A673 (cell line): ENCODE measurements around the gene MAN1B1. TPM values are rescaled to one million over a fixed set of nuclear protein-coding genes. Genes with fewer than 3 reads are reported as not detected.

Experiments
- BruUV-seq: library from RNA; stranded (reverse); fragments of 400-500 nt; replicated peaks from 2 replicates; lab custom pipeline; 2021; lab: Mats Ljungman, UMichigan
- CTCF ChIA-PET: fragments of 300-600 bp; sonication (Branson Sonifier 250); formaldehyde crosslinking; loops from one replicate; lab custom pipeline; 2022; ENCODE audit warnings: antibody characterized with exemption; lab: Charles Lee
- POLR2A ChIA-PET: fragments of 300-600 bp; sonication (Branson Sonifier 250); formaldehyde crosslinking; loops from one replicate; lab custom pipeline; 2022; ENCODE audit warnings: antibody characterized with exemption; ENCODE audit not compliant: low non-redundant PET; lab: Charles Lee
- DNase-seq: peaks from one replicate; pipeline ENCODE4 v3.0.0-alpha.2; 2015; ENCODE audit warnings: low spot score
- H3K27ac ChIP-seq: fragments of 200-600 bp; sonication (generic); 2 replicates; pipeline ENCODE4 v1.5.1; 2016; ENCODE audit warnings: mixed run types, low read depth, mild to moderate bottlenecking, mixed read lengths, antibody characterized with exemption, low read length; ENCODE audit not compliant: poor library complexity, severe bottlenecking
- H3K27me3 ChIP-seq: fragments of 200-600 bp; sonication (generic); replicated peaks from 2 replicates; pipeline ENCODE4 v1.6.1; 2017; ENCODE audit warnings: mixed run types, low read depth, mild to moderate bottlenecking, mixed read lengths, antibody characterized with exemption, low read length; ENCODE audit not compliant: insufficient read depth, poor library complexity
- H3K36me3 ChIP-seq: fragments of 200-600 bp; sonication (generic); 2 replicates; pipeline ENCODE4 v1.6.1; 2016; ENCODE audit warnings: mixed run types, mild to moderate bottlenecking, mixed read lengths, antibody characterized with exemption, low read length; ENCODE audit not compliant: insufficient read depth, poor library complexity, severe bottlenecking
- H3K4me1 ChIP-seq: fragments of 200-600 bp; sonication (generic); 2 replicates; pipeline ENCODE4 v1.6.1; 2017; ENCODE audit warnings: mixed run types, mild to moderate bottlenecking, mixed read lengths, antibody characterized with exemption, low read length; ENCODE audit not compliant: insufficient read depth, poor library complexity, severe bottlenecking
- H3K4me3 ChIP-seq: fragments of 200-600 bp; sonication (generic); 2 replicates; pipeline ENCODE4 v1.5.1; 2016; ENCODE audit warnings: low read depth, mixed run types, mild to moderate bottlenecking, mixed read lengths, low read length; ENCODE audit not compliant: poor library complexity, severe bottlenecking
- H3K9me3 ChIP-seq: fragments of 200-600 bp; sonication (generic); 2 replicates; pipeline ENCODE4 v1.6.1; 2016; ENCODE audit warnings: mixed run types, low read depth, mild to moderate bottlenecking, mixed read lengths, antibody characterized with exemption, low read length; ENCODE audit not compliant: poor library complexity, severe bottlenecking
- EZH2 ChIP-seq: fragments of 200-600 bp; sonication (generic); IDR thresholded peaks from 2 replicates; pipeline ENCODE4 v1.6.1; 2017; ENCODE audit warnings: borderline replicate concordance, low read depth, mild to moderate bottlenecking, mixed read lengths, antibody characterized with exemption, low read length; ENCODE audit not compliant: poor library complexity, severe bottlenecking
- intact Hi-C: fragments of 100-400 bp; cut with micrococcal nuclease; formaldehyde crosslinking; loops from one replicate; pipeline ENCODE4 v1.10.0; 2022; ENCODE audit not compliant: unreplicated experiment
- total RNA-seq: library from RNA; stranded (reverse); gene quantifications from 2 replicates; pipeline ENCODE4 v1.2.3, GENCODE V29; 2021
- TF ChIP-seq, protein P1 (sequence below): fragments of 300-800, 200-600 bp; sonication (generic); conservative IDR thresholded peaks from 2 replicates; pipeline ENCODE4 v1.5.1; 2017; ENCODE audit warnings: low read depth, mild to moderate bottlenecking, antibody characterized with exemption, low read length, moderate library complexity, mixed read lengths

Gene MAN1B1
- total RNA-seq, 1 experiment from 2014 or later: 48.6 TPM

DNA sequence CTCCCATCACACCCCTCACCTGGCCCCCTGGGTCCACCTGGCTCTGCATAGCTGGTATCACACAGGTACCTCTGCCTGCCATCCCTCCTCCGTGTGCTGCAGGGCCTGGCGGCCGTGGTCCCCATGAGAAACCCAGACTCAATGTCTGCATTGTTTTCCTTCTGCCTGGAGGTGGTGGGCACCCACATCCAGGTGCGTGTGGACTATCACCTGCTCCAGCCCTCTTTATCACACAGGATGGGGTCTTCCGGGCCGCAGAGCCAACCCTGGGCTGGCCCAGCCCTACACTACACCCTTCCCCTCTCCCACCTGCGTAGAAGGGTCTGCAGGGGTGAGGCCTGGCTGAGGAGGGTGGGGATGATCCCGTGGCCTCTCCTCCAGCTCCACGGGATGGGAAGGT lies 47.9 kb upstream of the MAN1B1 start:
- POLR2A ChIA-PET: no interaction called here
- Histone ChIP-seq H3K4me1 (peaks cover 26% of the 10 kb centered on the region), H3K4me3 (no peak overlapping the region), H3K9me3 (no peaks in the 10 kb centered on the region), H3K36me3 (peaks cover 19% of the 10 kb centered on the region), H3K27ac (no peak overlapping the region), H3K27me3 (no peaks in the 10 kb centered on the region)
- CTCF ChIA-PET: no interaction called here
- no TSS peak for BruUV-seq
- DNase-seq: no peak
- intact Hi-C loops: no loop called here
- no peak for TF ChIP-seq EZH2
- TF ChIP-seq, protein P1, sequence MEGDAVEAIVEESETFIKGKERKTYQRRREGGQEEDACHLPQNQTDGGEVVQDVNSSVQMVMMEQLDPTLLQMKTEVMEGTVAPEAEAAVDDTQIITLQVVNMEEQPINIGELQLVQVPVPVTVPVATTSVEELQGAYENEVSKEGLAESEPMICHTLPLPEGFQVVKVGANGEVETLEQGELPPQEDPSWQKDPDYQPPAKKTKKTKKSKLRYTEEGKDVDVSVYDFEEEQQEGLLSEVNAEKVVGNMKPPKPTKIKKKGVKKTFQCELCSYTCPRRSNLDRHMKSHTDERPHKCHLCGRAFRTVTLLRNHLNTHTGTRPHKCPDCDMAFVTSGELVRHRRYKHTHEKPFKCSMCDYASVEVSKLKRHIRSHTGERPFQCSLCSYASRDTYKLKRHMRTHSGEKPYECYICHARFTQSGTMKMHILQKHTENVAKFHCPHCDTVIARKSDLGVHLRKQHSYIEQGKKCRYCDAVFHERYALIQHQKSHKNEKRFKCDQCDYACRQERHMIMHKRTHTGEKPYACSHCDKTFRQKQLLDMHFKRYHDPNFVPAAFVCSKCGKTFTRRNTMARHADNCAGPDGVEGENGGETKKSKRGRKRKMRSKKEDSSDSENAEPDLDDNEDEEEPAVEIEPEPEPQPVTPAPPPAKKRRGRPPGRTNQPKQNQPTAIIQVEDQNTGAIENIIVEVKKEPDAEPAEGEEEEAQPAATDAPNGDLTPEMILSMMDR: no peak

DNA sequence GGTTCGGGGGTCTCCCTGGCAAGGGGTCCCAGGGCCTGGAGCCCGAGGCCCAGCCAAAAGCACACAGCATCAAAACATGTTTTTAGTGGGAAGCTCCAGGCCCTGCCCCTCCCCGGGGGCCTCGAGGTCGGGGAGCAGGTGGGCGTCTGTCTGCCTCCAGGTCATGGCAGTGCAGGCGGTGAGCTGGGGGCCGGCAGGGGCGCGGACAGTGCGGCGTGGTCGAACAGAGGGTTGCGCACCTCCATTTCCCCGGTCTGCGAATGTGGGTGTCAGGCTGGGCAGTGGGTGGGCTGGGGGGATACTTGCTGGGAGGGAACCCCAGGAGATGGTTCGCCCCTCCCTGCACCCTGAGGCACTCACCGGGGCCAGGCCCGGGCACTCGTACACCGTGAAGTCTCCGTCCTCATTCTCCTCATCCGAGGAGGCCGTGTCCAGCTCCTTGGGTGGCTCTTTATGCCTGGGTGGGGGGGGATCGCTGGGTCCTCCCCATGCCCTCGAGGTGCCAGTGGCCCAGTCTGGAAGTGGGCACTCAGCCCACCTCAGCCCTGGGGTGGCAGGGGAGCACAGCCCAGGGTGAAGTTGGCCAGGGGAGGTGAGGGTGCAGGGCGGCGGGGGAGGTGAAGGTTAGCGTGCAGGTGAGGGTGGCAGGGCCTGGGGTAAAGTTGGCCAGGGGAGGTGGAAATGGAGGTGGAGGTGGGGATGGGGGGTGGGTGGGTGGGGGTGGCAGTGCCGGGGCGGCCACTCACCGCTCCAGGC lies 47.0 kb upstream of the MAN1B1 start:
- Histone ChIP-seq H3K4me3 (no peak overlapping the region), H3K27ac (no peak overlapping the region), H3K27me3 (no peaks in the 10 kb centered on the region), H3K9me3 (no peaks in the 10 kb centered on the region), H3K4me1 (peaks cover 29% of the 10 kb centered on the region), H3K36me3 (peaks cover 19% of the 10 kb centered on the region)
- POLR2A ChIA-PET: no interaction called here
- no peak for DNase-seq
- TF ChIP-seq, protein P1: no peak
- TF ChIP-seq EZH2: no peak
- CTCF ChIA-PET: no interaction called here
- BruUV-seq: TSS peak; percentile 45
- intact Hi-C loops: no loop called here

DNA sequence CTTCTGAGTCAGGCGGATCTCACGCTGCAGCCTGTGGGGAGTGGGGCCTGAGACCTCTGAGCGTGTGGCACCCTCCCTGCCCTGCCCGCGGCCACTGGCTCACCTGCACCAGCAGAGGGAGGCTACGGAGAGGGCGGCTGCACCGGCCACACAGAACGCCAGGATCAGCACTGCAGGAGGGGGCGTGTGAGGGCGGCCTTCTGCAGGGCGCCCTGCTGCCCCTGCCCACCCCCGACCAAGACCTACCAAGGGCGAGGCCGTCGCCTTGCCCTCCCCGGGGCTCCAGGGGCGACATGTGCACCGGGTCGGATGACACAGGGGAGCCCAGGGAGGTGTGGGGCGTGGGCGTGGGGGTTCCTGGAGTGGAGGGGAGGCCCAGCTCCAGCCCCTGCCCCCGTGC lies 46.2 kb upstream of the MAN1B1 start:
- TF ChIP-seq EZH2: no peak
- TF ChIP-seq, protein P1: no peak
- peaks cover 28% of the 10 kb centered on the region for H3K4me1 ChIP-seq
- no peaks in the 10 kb centered on the region for H3K9me3 ChIP-seq
- peak overlapping the region; percentile 64 for H3K27ac ChIP-seq
- BruUV-seq: no TSS peak
- H3K4me3 ChIP-seq: peak overlapping the region; percentile 9
- ChIA-PET POLR2A (no interaction called here), CTCF (no interaction called here)
- intact Hi-C loops: no loop called here
- no peak for DNase-seq
- H3K27me3 ChIP-seq: no peaks in the 10 kb centered on the region
- H3K36me3 ChIP-seq: peaks cover 19% of the 10 kb centered on the region
